Brain microvascular endothelial cell (primary cell): ENCODE results near the gene CUBN.

Experiments used
- DNase-seq: peaks from one replicate; pipeline ENCODE4 v3.0.0-alpha.2; 2020
- H3K27ac ChIP-seq: fragments of 250-450 bp; sonication (Bioruptor Pico); 2 replicates; pipeline ENCODE4 v1.5.1; 2020; ENCODE audit warnings: mild to moderate bottlenecking, moderate library complexity
- H3K27me3 ChIP-seq: fragments of 250-450 bp; sonication (Bioruptor Pico); replicated peaks from 2 replicates; pipeline ENCODE4 v1.5.1; 2020; ENCODE audit warnings: mild to moderate bottlenecking
- H3K36me3 ChIP-seq: fragments of 250-450 bp; sonication (Bioruptor Pico); replicated peaks from 2 replicates; pipeline ENCODE4 v1.5.1; 2020; ENCODE audit warnings: mild to moderate bottlenecking
- H3K4me3 ChIP-seq: 2 replicates; pipeline ENCODE4 v1.5.1; 2011; ENCODE audit warnings: low read depth, mild to moderate bottlenecking, control low read depth, low read length, moderate library complexity
- in situ Hi-C: cut with HindIII; loops from 2 replicates; pipeline ENCODE4 v1.10.0; 2017; ENCODE audit warnings: low sequenced_read_pairs, low pct_ligation_motif_present
- TF ChIP-seq, protein P1 (sequence below): IDR thresholded peaks from 2 replicates; pipeline ENCODE4 v1.5.1; 2011; ENCODE audit warnings: low read depth, mild to moderate bottlenecking, moderate library complexity, low read length, control low read depth, inconsistent platforms; ENCODE audit errors: missing control alignments

Gene CUBN

DNA sequence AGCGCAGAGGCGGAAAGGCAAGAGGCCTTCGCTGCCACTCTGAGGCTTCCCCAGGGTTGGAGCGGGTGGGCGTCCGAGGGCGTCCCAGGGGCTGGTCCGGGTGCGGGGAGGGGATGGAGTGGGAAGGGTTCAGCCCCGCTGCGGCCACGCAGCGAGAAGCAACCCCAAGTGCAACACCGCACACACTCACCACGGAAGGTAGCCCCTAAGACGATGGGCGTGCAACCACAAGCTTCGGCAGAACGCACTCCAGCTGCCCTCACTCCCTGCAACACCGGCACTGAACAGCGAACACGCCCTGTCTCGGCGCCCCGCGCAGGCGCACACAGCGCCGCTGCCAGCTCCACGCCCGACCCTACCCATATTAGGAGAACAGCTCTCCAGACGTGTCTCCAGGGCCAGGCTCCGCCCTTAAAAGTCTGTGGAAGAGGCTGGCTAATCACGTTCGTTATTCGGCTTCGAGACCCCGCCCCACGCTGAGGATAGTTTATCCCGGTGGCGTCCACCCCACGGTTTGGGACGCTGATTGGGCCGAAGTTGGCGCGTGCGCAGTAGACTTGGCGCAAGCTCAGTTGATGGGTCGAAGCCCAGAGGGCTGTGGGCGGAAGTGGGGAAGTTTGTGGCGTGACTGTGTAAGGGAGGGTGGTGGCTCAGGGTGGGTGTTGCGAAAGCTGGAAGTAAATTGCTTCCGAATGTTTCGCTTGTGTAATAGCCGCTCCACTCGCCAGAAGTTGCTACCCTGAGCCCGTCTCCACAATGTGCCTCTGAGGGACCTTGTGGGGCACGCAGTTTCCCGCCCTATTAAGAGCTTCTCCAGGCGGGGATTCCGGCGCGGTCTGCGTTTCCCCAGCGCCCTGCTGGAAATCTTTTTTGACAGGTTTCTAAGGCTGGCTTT, 312.2 kb downstream of the CUBN start, which contains the start of gene RSU1:
RSU1 (minus strand) TSS at position 300 of the 895 bp plus-strand sequence. CDS start 343 bp downstream, outside the sequence.
- DNase-seq: peak; percentile 100
- TF ChIP-seq, protein P1, sequence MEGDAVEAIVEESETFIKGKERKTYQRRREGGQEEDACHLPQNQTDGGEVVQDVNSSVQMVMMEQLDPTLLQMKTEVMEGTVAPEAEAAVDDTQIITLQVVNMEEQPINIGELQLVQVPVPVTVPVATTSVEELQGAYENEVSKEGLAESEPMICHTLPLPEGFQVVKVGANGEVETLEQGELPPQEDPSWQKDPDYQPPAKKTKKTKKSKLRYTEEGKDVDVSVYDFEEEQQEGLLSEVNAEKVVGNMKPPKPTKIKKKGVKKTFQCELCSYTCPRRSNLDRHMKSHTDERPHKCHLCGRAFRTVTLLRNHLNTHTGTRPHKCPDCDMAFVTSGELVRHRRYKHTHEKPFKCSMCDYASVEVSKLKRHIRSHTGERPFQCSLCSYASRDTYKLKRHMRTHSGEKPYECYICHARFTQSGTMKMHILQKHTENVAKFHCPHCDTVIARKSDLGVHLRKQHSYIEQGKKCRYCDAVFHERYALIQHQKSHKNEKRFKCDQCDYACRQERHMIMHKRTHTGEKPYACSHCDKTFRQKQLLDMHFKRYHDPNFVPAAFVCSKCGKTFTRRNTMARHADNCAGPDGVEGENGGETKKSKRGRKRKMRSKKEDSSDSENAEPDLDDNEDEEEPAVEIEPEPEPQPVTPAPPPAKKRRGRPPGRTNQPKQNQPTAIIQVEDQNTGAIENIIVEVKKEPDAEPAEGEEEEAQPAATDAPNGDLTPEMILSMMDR: no peak
- Histone ChIP-seq H3K27ac (peak within 1 kb of the TSS; percentile 67), H3K4me3 (peak within 1 kb of the TSS; percentile 92), H3K36me3 (no peaks in the 10 kb centered on the region), H3K27me3 (no peaks in the 10 kb centered on the region)
- in situ Hi-C loops: no loop called here

DNA sequence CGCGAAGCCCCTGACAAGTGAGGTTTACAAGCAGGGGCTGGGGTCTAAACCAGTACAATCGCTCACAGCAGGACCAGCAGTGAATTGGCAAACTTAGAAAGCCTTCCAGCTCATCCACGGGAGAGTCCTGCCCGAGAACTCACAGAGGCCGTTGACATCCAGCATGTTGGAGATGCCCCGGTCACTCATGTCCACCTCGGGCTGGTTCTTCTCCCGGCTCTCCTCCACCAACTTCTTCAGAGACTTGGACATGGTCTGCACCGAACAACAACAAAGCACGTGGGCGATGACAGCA, 312.8 kb downstream of the CUBN start:
- Histone ChIP-seq H3K27me3 (no peaks in the 10 kb centered on the region), H3K36me3 (no peaks in the 10 kb centered on the region), H3K4me3 (peak overlapping the region; percentile 92), H3K27ac (peak overlapping the region; percentile 58)
- no peak for DNase-seq
- TF ChIP-seq, protein P1: no peak
- in situ Hi-C loops: no loop called here

DNA sequence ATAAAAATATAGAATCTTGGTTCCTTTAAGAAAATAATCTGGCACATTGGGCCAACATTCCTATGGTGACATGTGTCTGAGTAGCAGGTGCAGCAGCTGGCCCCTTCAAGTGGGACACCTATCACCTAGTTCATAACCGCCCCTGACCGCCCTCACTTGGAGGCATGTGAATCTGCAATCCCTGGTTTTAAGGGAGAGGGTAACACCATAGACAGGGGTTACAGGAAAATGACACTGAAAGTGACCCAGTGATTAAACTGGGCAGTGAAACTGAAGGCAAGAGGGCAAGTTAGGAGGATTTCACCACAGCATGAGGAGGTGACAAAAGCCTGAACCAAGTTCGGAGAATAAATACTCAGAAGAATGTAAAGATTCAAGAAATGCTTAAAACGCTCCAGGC, 313.4 kb downstream of the CUBN start:
- TF ChIP-seq, protein P1: no peak
- Histone ChIP-seq H3K4me3 (peak overlapping the region; percentile 92), H3K27ac (no peak overlapping the region), H3K36me3 (no peaks in the 10 kb centered on the region), H3K27me3 (no peaks in the 10 kb centered on the region)
- DNase-seq: no peak
- in situ Hi-C loops: no loop called here

DNA sequence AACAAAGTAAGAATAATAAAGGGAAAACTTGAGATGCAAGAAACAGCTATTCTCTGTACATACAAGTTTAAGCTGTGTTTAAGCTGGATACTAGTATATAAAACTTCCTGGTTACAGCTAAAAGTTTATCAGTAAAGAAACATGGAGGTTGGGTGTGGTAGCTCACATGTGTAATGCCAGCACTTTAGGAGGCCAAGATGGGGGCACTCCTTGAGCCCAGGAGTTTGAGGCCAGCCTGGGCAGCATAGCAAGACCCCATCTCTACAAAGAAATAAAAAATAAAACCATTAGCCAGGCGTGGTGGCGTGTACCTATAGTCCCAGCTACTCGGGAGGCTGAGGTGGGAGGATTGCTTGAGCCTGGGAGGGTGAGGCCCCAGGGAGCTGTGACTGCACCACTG, 315.6 kb downstream of the CUBN start:
- Histone ChIP-seq H3K27ac (no peak overlapping the region), H3K27me3 (no peaks in the 10 kb centered on the region), H3K4me3 (no peak overlapping the region), H3K36me3 (no peaks in the 10 kb centered on the region)
- TF ChIP-seq, protein P1: no peak
- no peak for DNase-seq
- in situ Hi-C loops: no loop called here

DNA sequence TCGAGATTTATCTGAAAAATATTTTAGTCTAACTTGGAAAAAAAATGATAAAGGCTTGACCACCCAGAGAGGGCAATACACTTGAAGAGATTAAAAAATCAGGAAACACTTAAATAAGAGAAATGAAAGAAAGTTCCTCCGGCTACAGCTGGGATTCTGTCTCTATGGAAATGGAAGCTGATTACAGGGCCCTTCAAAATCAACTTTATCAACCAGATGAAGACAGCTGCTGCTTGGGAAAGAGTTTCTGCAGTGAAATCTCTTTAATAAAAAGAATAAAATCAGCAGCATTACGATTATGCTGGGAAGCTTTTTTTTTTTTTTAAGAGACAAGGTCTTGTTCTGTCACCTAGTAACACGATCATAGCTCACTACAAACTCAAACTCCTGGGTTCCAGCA, 316.9 kb downstream of the CUBN start:
- Histone ChIP-seq H3K4me3 (no peak overlapping the region), H3K27ac (no peak overlapping the region), H3K27me3 (no peaks in the 10 kb centered on the region), H3K36me3 (no peaks in the 10 kb centered on the region)
- TF ChIP-seq, protein P1: no peak
- DNase-seq: no peak
- in situ Hi-C loops: no loop called here
